PC-9 (cell line): ENCODE results near the gene LRRC8C.

Experiments used
- EZH2 ChIP-seq: fragments of 200-600 bp; sonication (generic); IDR thresholded peaks from 2 replicates; pipeline ENCODE4 v1.8.0; 2017; ENCODE audit warnings: antibody characterized with exemption, low read depth
- TF ChIP-seq, protein P1 (sequence below): fragments of 200-600 bp; sonication (generic); conservative IDR thresholded peaks from 2 replicates; pipeline ENCODE4 v1.6.1; 2017; ENCODE audit warnings: mixed run types, antibody characterized with exemption, mild to moderate bottlenecking, moderate library complexity

GRCh38 chr1:89672489-89673183 is 39.7 kb downstream of the LRRC8C start:
- TF ChIP-seq, protein P1, sequence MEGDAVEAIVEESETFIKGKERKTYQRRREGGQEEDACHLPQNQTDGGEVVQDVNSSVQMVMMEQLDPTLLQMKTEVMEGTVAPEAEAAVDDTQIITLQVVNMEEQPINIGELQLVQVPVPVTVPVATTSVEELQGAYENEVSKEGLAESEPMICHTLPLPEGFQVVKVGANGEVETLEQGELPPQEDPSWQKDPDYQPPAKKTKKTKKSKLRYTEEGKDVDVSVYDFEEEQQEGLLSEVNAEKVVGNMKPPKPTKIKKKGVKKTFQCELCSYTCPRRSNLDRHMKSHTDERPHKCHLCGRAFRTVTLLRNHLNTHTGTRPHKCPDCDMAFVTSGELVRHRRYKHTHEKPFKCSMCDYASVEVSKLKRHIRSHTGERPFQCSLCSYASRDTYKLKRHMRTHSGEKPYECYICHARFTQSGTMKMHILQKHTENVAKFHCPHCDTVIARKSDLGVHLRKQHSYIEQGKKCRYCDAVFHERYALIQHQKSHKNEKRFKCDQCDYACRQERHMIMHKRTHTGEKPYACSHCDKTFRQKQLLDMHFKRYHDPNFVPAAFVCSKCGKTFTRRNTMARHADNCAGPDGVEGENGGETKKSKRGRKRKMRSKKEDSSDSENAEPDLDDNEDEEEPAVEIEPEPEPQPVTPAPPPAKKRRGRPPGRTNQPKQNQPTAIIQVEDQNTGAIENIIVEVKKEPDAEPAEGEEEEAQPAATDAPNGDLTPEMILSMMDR: no peak
- TF ChIP-seq EZH2: no peak
